Measurements from ENCODE around the gene FER1L5. TPM values are rescaled to one million over a fixed set of nuclear protein-coding genes. Genes with fewer than 3 reads are reported as not detected.
A peak's percentile ranks its signal among the peaks of the same experiment; 100 is the strongest.

The FER1L5 gene
- total and polyA plus RNA-seq, 12 donors, result 0.02 to 0.87 (median 0.14) TPM; not detected in 1

GRCh38 chr2:96599941-96600340 lies 42.6 kb upstream of the FER1L5 start:
- Histone ChIP-seq H3K9me3 (replicated peaks in 1 of 3) (no peaks in the 10 kb centered on the region), H3K27me3 (no peaks in the 10 kb centered on the region), H3K4me1 (replicated peaks in 1 of 2) (peaks cover 0 to 4% of the 10 kb centered on the region in 2 donors), H3K36me3 (replicated peaks in 1 of 2) (peaks cover 0 to 74% of the 10 kb centered on the region in 2 donors), H3K27ac (no peak overlapping the region), H3K4me3 (no peak overlapping the region)
- DNase-seq, result no peak
- TF ChIP-seq CTCF (IDR thresholded peaks at IDR 0.05) (no peak), POLR2A (IDR thresholded peaks at IDR 0.05) (no peak)
- intact Hi-C loops (cut with DNase I), result no loop called here
- 75 to 89% (median 84%) methylated on average over 2 of the region's 2 CpGs for WGBS, 4 donors

GRCh38 chr2:96601382-96602292 lies 40.9 kb upstream of the FER1L5 start:
- WGBS, 4 donors, result 77 to 91% (median 87%) methylated on average over 6 to 8 of the region's 8 CpGs
- TF ChIP-seq CTCF (IDR thresholded peaks at IDR 0.05), result no peak
- TF ChIP-seq POLR2A (IDR thresholded peaks at IDR 0.05), result no peak
- peak in 2 of 7 donors; percentile 18 to 45 for DNase-seq
- intact Hi-C loops (cut with DNase I), result no loop called here
- peak overlapping the region in 1 of 5 donors; percentile 14 for H3K27ac ChIP-seq
- H3K4me3 ChIP-seq, result no peak overlapping the region
- peaks cover 0 to 3% of the 10 kb centered on the region in 2 donors for H3K4me1 ChIP-seq (replicated peaks in 1 of 2)
- no peaks in the 10 kb centered on the region for H3K27me3 ChIP-seq
- H3K9me3 ChIP-seq (replicated peaks in 1 of 3), result no peaks in the 10 kb centered on the region
- H3K36me3 ChIP-seq (replicated peaks in 1 of 2), result peaks cover 0 to 76% of the 10 kb centered on the region in 2 donors

- 87 to 100% (median 93%) methylated on average over 2 of the region's 2 CpGs for WGBS, 4 donors
- H3K9me3 ChIP-seq (replicated peaks in 1 of 3), result no peaks in the 10 kb centered on the region
- no peak overlapping the region for H3K4me3 ChIP-seq
- H3K27me3 ChIP-seq, result no peaks in the 10 kb centered on the region
- peaks cover 0 to 81% of the 10 kb centered on the region in 2 donors for H3K36me3 ChIP-seq (replicated peaks in 1 of 2)
- no peaks in the 10 kb centered on the region for H3K4me1 ChIP-seq (replicated peaks in 1 of 2)
- TF ChIP-seq CTCF (IDR thresholded peaks at IDR 0.05) (no peak), POLR2A (IDR thresholded peaks at IDR 0.05) (no peak)
- intact Hi-C loops (cut with DNase I), result no loop called here
- peak in 2 of 7 donors; percentile 13 to 31 for DNase-seq
- H3K27ac ChIP-seq, result peak overlapping the region in 1 of 5 donors; percentile 14
These were observed 40.2 kb upstream of the FER1L5 start for GRCh38 chr2:96602330-96602823.

GRCh38 chr2:96604104-96604503 lies 38.5 kb upstream of the FER1L5 start:
- Histone ChIP-seq H3K9me3 (replicated peaks in 1 of 3) (no peaks in the 10 kb centered on the region), H3K27me3 (no peaks in the 10 kb centered on the region), H3K4me1 (replicated peaks in 1 of 2) (peaks cover 0 to 2% of the 10 kb centered on the region in 2 donors), H3K36me3 (replicated peaks in 1 of 2) (peaks cover 0 to 96% of the 10 kb centered on the region in 2 donors), H3K27ac (no peak overlapping the region), H3K4me3 (no peak overlapping the region)
- no peak for TF ChIP-seq CTCF (IDR thresholded peaks at IDR 0.05)
- no peak for TF ChIP-seq POLR2A (IDR thresholded peaks at IDR 0.05)
- intact Hi-C loops (cut with DNase I), result no loop called here
- WGBS, 4 donors, result 87 to 92% (median 90%) methylated on average over 2 of the region's 2 CpGs
- DNase-seq, result no peak

Measured in adrenal gland (tissue), 12 donors.